ENCODE data around the gene RARG.

RARG gene

DNA sequence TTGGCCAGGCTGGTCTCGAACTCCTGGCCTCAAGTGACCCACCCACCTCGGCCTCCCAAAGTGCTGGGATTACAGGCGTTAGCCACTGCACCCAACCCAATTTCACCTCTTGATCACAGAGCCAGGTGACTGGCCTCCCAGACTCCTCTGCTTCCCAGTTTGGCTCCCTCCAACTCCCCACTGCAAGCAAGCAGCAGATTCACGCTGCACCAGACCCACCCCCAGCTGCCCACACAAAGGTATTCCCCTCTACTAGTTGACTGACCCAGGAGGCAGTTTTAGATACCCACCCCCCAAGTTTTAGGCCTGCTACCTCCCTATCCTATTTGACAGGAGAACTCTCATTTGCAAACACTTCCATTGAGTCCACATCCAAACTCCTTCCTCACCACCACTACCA lies 5.2 kb downstream of the RARG start:
- Histone ChIP-seq H3K4me3 (ENCODE audit: low read length) (no peak overlapping the region), H3K9me3 (ENCODE audit: control insufficient read depth, low read length) (no peaks in the 10 kb centered on the region), H3K36me3 (ENCODE audit: control insufficient read depth, insufficient read depth, low read length) (peaks cover 5% of the 10 kb centered on the region), H3K9ac (ENCODE audit: low read length) (no peak overlapping the region), H3K27me3 (ENCODE audit: control insufficient read depth, insufficient read depth, low read length) (no peaks in the 10 kb centered on the region), H3K4me1 (ENCODE audit: control insufficient read depth, insufficient read depth, low read length) (peaks cover 73% of the 10 kb centered on the region)

DNA sequence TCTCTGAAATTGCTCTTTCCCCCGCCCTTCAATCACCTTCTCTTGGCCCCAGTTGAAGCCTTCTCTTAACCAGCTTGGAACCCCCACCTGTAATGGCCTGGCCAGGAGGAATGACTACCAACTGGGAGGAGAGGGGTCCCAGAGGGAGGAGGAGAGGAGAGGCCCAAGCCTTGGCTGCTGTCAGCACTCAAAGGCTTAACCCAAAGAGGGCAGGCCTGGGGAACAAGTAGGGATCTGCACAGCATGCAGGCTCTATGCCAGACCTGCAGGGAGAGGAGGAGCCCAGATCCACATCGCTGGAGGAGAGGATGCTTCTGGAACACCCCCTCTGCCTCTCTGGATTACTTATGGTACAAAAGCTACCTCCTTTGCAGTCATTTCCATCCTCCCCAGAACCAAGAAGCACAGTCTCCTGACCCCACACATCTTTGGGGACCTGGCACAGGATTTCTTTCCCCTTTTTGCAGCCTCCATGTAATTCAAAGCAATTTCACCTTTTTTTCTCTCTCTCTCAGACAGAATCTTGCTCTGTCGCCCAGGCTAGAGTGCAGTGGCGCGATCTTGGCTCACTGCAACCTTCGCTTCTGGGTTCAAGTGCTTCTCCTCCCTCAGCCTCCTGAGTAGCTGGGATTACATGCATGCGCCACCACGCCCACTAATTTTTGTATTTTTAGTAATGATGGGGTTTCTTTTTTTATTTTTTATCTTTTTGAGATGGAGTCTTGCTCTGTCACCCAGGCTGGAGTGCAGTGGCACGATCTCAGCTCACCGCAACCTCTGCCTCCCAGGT lies 6.2 kb downstream of the RARG start:
- Histone ChIP-seq H3K36me3 (ENCODE audit: control insufficient read depth, insufficient read depth, low read length) (peaks cover 5% of the 10 kb centered on the region), H3K27me3 (ENCODE audit: control insufficient read depth, insufficient read depth, low read length) (no peaks in the 10 kb centered on the region), H3K4me3 (ENCODE audit: low read length) (no peak overlapping the region), H3K9me3 (ENCODE audit: control insufficient read depth, low read length) (no peaks in the 10 kb centered on the region), H3K9ac (ENCODE audit: low read length) (no peak overlapping the region), H3K4me1 (ENCODE audit: control insufficient read depth, insufficient read depth, low read length) (peaks cover 68% of the 10 kb centered on the region)

DNA sequence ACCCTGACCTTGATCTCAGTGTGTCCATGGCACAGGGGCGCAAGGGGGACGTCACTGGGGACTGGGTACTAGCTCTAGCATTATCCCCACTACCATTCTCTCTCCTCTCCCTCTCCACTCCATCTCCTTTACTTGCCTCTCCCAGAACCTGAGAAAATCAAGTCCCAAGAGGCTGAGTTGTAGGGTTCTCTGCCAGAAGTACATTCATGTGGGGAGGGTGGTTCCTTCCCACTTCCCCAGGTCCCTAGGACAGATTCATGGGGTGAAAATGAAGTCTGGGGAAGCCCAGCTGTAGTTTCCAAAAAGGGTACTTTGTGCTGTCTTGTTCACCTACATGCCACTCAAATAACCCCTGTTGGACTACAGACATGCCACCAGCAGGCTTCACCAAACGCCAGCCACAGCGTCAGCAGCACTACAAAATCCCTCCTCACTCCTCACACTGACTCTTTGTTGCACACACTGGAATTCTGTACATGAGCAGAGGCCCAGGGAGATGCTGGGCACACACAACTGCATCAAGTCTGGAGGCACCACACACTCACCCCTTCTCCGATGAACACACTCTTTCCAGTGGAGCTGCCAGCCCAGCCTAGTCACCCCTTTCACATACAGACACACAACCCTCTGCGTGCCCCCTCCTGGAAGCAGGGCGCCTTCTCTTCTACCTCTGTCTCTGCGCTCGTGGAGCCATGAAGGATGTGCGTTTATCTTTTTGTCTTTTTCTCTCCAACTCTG lies 6.9 kb downstream of the RARG start:
- no peaks in the 10 kb centered on the region for H3K27me3 ChIP-seq (ENCODE audit: control insufficient read depth, insufficient read depth, low read length)
- peaks cover 5% of the 10 kb centered on the region for H3K36me3 ChIP-seq (ENCODE audit: control insufficient read depth, insufficient read depth, low read length)
- no peaks in the 10 kb centered on the region for H3K9me3 ChIP-seq (ENCODE audit: control insufficient read depth, low read length)
- no peak overlapping the region for H3K4me3 ChIP-seq (ENCODE audit: low read length)
- no peak overlapping the region for H3K9ac ChIP-seq (ENCODE audit: low read length)
- peaks cover 63% of the 10 kb centered on the region for H3K4me1 ChIP-seq (ENCODE audit: control insufficient read depth, insufficient read depth, low read length)

DNA sequence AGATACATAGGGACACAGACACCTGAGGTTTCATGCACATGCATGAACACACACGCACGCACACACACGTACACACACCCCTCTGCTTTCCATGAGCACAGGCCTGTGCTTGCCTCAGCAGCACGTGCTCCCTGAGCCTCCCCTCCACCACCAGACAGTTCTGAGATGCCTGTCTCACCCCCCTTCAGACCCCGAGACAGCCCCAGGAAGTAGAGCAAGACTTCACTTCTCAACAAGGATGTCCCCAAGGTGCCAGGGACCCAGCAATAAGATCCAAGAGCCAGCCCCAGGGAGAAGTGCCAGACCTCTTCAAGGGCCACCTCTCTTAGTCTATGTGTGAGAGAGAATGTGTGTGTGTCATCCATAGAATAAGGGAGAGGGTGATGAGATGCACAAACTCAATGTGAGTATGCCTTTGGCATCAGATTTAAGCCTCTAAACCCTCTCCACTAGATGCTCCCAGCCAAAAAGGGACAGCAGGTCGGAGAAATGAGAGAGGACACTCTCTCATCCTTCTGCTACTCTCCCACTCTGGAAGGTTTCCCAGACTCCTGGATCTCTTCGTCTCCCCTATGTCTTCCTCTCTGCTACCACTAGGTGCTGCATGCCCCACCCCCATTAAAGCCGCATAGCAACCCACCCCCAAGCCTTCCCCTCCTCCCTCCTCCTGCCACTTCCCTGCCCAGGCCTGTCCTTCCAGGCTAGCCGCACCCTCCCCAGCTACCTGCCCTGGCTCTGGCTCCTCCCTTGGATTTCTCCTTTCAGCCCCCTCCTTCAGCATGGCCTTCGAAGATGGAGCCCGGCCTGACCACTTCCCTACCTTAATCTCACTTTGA lies 7.7 kb downstream of the RARG start:
- Histone ChIP-seq H3K9me3 (ENCODE audit: control insufficient read depth, low read length) (no peaks in the 10 kb centered on the region), H3K4me1 (ENCODE audit: control insufficient read depth, insufficient read depth, low read length) (peaks cover 61% of the 10 kb centered on the region), H3K4me3 (ENCODE audit: low read length) (no peak overlapping the region), H3K27me3 (ENCODE audit: control insufficient read depth, insufficient read depth, low read length) (no peaks in the 10 kb centered on the region), H3K9ac (ENCODE audit: low read length) (peak overlapping the region; percentile 5), H3K36me3 (ENCODE audit: control insufficient read depth, insufficient read depth, low read length) (peaks cover 5% of the 10 kb centered on the region)

DNA sequence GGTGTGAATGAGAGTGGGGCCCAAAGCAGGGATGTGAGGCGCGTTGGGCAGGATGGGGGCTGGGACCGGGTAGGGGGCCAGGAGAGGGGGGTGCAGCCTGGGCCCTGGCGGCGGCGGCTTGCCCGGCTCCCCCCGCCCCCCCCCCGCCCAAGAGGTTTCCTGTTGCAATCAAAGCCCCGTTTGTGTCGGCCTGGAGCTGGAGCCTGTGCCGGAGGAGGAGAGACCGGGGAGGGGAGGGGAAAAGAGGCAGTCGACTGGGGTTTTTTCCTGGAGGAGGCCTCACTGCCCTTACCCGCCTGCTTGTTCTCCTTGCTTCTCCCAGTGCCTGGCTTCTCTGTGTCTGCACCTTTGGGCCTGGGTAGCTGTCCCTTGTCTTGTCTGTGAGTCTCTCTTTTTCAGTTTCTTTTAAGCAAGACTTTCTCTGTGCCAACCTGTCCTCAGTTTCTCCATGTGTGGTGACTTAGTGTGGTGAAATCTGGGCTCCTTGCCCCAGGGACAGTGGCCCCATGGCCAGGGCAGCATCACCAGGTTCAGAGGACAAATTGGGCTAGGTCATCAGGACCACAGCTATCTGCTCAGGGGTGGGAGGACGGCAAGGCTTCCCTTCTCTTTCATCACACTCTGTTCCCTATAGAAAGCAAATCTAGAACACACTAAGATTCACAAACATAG lies 8.5 kb downstream of the RARG start:
- no peaks in the 10 kb centered on the region for H3K9me3 ChIP-seq (ENCODE audit: control insufficient read depth, low read length)
- peaks cover 5% of the 10 kb centered on the region for H3K36me3 ChIP-seq (ENCODE audit: control insufficient read depth, insufficient read depth, low read length)
- no peaks in the 10 kb centered on the region for H3K27me3 ChIP-seq (ENCODE audit: control insufficient read depth, insufficient read depth, low read length)
- H3K9ac ChIP-seq (ENCODE audit: low read length), result peak overlapping the region; percentile 5
- H3K4me3 ChIP-seq (ENCODE audit: low read length), result no peak overlapping the region
- peaks cover 55% of the 10 kb centered on the region for H3K4me1 ChIP-seq (ENCODE audit: control insufficient read depth, insufficient read depth, low read length)

DNA sequence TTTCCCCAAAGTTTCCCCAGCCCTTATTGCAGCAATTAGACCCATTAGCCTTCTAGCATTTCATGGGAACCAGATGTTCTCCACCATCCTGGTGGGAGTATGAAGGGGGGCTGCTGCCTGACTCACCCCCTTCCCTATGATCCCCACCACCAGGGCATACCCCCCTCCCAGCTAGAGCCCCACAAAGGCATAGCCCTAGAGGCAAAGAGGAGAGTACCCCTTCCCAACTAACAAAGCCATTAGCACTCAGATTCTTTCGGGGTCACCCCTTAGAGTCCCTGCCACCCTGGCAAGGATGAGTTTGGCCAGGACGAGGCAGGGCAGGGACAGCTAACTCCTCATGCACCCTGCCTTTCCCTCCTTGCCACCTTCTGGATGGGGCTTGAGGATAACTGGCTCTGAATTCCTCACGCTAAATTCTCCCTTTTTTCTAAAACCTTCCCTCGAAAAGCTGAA lies 9.2 kb downstream of the RARG start:
- Histone ChIP-seq H3K36me3 (ENCODE audit: control insufficient read depth, insufficient read depth, low read length) (peaks cover 5% of the 10 kb centered on the region), H3K9me3 (ENCODE audit: control insufficient read depth, low read length) (no peaks in the 10 kb centered on the region), H3K27me3 (ENCODE audit: control insufficient read depth, insufficient read depth, low read length) (no peaks in the 10 kb centered on the region), H3K4me3 (ENCODE audit: low read length) (no peak overlapping the region), H3K9ac (ENCODE audit: low read length) (peak overlapping the region; percentile 2), H3K4me1 (ENCODE audit: control insufficient read depth, insufficient read depth, low read length) (peaks cover 59% of the 10 kb centered on the region)

DNA sequence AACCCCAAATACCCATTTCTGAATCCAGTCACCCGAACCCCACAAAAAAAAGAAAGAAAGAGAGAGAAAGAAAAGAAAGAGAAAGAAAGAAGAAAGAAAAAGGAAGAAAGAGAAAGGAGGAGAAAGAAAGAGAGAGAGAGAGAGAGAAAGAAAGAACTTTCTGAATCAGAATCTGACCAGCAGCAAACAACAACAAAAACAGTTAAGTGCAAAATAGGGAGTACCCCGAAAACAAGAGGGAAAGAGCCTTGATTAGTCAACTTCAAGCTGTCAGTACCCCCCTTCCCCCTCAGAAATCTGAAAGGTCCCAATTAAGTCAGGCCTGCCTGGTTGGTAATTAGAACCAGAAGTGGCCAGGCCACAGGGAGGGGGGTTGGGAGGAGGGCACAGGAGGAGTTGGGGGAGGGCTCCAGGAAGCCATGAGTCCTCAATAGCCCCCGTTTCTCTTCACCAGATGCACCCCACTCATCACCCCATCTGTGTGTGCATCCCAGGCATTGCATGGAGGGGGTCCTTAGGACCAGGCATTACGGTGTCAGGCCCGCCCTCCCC lies 9.8 kb downstream of the RARG start:
- Histone ChIP-seq H3K36me3 (ENCODE audit: control insufficient read depth, insufficient read depth, low read length) (no peaks in the 10 kb centered on the region), H3K9ac (ENCODE audit: low read length) (peak overlapping the region; percentile 57), H3K4me3 (ENCODE audit: low read length) (no peak overlapping the region), H3K9me3 (ENCODE audit: control insufficient read depth, low read length) (no peaks in the 10 kb centered on the region), H3K4me1 (ENCODE audit: control insufficient read depth, insufficient read depth, low read length) (peaks cover 64% of the 10 kb centered on the region), H3K27me3 (ENCODE audit: control insufficient read depth, insufficient read depth, low read length) (no peaks in the 10 kb centered on the region)

DNA sequence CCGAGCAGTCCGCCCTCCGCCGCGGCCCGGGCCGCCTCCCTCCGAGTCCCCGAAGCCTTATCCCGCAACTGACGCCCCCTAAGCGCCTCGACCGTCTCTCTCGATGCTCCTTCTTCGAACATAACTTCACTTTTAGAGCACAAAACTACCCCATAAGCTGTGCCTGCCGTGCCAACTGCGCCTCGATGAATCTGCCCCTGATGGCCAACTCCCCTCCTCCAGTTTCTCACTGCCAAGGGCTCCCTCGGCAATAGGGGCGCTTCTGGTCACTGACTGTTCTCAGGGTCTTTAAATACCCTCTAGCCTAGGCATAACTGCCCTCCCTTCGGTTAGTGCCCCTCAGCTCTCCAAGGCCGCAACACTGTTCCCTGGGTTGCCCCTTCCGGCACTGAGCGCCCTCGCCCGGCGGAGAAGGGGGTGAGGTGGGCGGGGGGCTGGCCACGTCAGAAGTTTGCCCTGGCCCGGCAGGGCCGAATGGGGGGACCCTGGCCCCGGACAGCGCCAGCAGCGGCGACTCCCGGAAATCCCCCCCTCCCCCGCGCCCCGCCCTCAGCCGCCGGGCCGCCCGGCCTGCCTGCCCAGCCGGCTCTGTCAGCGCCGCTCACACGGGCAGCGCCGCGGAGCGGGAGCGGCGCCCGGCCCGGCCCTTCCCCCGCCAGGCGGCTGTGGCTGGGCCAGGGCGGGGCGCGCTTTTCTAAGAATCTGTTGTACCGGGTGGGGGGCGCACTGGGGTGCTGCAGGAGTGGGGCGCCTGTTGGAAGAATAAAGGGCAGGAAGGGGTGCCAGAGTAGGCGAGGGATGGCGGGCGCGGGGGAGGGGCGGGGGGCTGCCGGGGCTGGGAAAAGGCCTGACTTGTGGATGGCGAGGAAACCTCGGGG lies 10.6 kb downstream of the RARG start:
- H3K36me3 ChIP-seq (ENCODE audit: control insufficient read depth, insufficient read depth, low read length), result no peaks in the 10 kb centered on the region
- no peaks in the 10 kb centered on the region for H3K27me3 ChIP-seq (ENCODE audit: control insufficient read depth, insufficient read depth, low read length)
- peak overlapping the region; percentile 81 for H3K4me3 ChIP-seq (ENCODE audit: low read length)
- peak overlapping the region; percentile 99 for H3K9ac ChIP-seq (ENCODE audit: low read length)
- H3K9me3 ChIP-seq (ENCODE audit: control insufficient read depth, low read length), result no peaks in the 10 kb centered on the region
- peaks cover 72% of the 10 kb centered on the region for H3K4me1 ChIP-seq (ENCODE audit: control insufficient read depth, insufficient read depth, low read length)

DNA sequence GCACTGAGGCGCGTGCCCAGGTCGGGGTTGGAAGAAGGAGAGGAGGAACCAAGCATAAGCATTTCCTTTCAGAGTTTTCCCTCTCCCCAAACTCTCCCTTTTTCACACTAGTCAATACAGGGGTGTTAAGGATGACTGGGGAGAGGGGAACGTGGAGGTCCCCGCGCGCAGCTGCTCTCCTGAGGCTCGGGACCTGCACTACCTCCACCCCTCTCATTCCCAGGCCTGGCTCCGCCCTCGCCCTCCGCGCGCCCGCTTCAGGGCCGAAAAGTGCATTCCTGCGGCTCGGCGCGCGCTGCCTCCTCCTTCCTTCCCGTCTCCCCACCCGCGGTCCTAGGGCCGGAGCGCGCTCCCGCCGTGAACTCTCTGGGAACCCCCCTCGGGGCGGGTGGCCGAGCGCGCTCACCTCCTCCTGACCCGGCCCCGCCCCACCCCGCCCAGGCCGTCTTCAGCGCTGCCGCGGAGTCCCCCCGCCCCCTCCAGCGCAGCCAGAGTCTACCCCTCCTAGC lies 11.3 kb downstream of the RARG start:
- Histone ChIP-seq H3K4me1 (ENCODE audit: control insufficient read depth, insufficient read depth, low read length) (peaks cover 75% of the 10 kb centered on the region), H3K36me3 (ENCODE audit: control insufficient read depth, insufficient read depth, low read length) (no peaks in the 10 kb centered on the region), H3K9me3 (ENCODE audit: control insufficient read depth, low read length) (no peaks in the 10 kb centered on the region), H3K9ac (ENCODE audit: low read length) (peak overlapping the region; percentile 99), H3K4me3 (ENCODE audit: low read length) (peak overlapping the region; percentile 81), H3K27me3 (ENCODE audit: control insufficient read depth, insufficient read depth, low read length) (no peaks in the 10 kb centered on the region)

DNA sequence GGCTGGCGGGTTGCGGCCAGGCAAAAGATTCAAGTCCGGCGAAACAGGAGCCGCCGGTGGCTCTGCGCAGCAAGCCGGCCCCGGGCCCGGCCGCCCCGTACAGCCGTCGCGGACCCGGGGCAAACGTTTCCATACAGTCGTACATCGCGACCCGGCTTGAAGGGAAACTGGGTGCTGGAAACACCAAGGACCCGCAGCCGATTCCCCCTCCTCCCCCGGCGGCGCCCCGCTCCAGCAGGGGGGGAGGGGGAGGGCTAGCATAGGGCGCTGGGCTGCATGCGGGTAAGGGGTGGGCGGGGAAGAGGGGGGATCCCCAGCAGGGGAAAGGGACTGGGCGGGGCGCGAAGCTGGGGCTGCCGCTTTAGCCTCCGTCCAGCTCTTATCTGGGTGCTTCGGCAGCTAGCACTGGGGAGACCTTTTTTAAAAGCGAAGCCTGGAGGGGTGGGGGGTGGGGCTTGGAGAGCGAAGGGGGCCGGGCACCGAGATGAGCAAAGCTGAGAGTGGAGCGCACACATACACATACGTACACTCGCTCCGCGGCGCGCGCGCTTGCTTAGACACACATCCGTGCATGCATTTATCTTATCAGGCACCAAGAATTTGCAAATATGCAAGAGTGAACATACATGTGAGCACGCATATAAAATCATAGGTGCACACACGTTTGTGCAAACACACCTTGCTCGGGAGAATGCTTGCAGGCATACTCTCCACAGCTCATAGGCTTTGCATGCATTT lies 11.9 kb downstream of the RARG start:
- H3K4me3 ChIP-seq (ENCODE audit: low read length), result peak overlapping the region; percentile 81
- H3K9ac ChIP-seq (ENCODE audit: low read length), result peak overlapping the region; percentile 9
- H3K36me3 ChIP-seq (ENCODE audit: control insufficient read depth, insufficient read depth, low read length), result no peaks in the 10 kb centered on the region
- no peaks in the 10 kb centered on the region for H3K9me3 ChIP-seq (ENCODE audit: control insufficient read depth, low read length)
- H3K27me3 ChIP-seq (ENCODE audit: control insufficient read depth, insufficient read depth, low read length), result no peaks in the 10 kb centered on the region
- peaks cover 69% of the 10 kb centered on the region for H3K4me1 ChIP-seq (ENCODE audit: control insufficient read depth, insufficient read depth, low read length)
